Astrocyte (in vitro differentiated cells and primary cell): ENCODE results near the gene DSE. TPM values are rescaled to one million over a fixed set of nuclear protein-coding genes. Genes with fewer than 3 reads are reported as not detected.

Source experiments
- DNase-seq: peaks from one replicate; pipeline ENCODE4 v3.0.0-alpha.2; 2010; ENCODE audit warnings: low read depth
- FAIRE-seq: peaks from 2 replicates; lab custom pipeline; 2011; peaks lifted over from hg19 to GRCh38; lab: Jason Lieb, UNC
- H2AFZ ChIP-seq: 2 replicates; pipeline ENCODE4 v1.6.0; 2012; ENCODE audit warnings: low read depth, low read length, inconsistent platforms
- H3K27ac ChIP-seq: 2 replicates; pipeline ENCODE4 v1.5.1; 2011; ENCODE audit warnings: low read depth, low read length, inconsistent platforms
- H3K27me3 ChIP-seq: 2 replicates; pipeline ENCODE4 v1.6.0; 2011; ENCODE audit warnings: low read length, inconsistent platforms; ENCODE audit not compliant: insufficient read depth
- H3K36me3 ChIP-seq: 2 replicates; pipeline ENCODE4 v1.5.1; 2011; ENCODE audit warnings: low read length, inconsistent platforms; ENCODE audit not compliant: insufficient read depth
- H3K4me1 ChIP-seq: 2 replicates; pipeline ENCODE4 v1.5.1; 2011; ENCODE audit warnings: low read length, inconsistent platforms; ENCODE audit not compliant: insufficient read depth
- H3K4me2 ChIP-seq: 2 replicates; pipeline ENCODE4 v1.6.0; 2012; ENCODE audit warnings: low read length, inconsistent platforms
- H3K4me3 ChIP-seq: 2 replicates; pipeline ENCODE4 v1.5.1; 2011; ENCODE audit warnings: low read depth, mild to moderate bottlenecking, low read length, inconsistent platforms; ENCODE audit not compliant: insufficient read depth
- H3K79me2 ChIP-seq: 2 replicates; pipeline ENCODE4 v1.6.0; 2012; ENCODE audit warnings: mild to moderate bottlenecking, low read length, inconsistent platforms; ENCODE audit not compliant: insufficient read depth
- H3K9ac ChIP-seq: 2 replicates; pipeline ENCODE4 v1.6.0; 2012; ENCODE audit warnings: mild to moderate bottlenecking, low read length, inconsistent platforms
- H3K9me3 ChIP-seq: 2 replicates; pipeline ENCODE4 v1.5.1; 2012; ENCODE audit warnings: low read depth, mild to moderate bottlenecking, low read length, inconsistent platforms; ENCODE audit not compliant: insufficient read depth
- H4K20me1 ChIP-seq: 2 replicates; pipeline ENCODE4 v1.6.0; 2012; ENCODE audit warnings: low read length, inconsistent platforms; ENCODE audit not compliant: insufficient read depth
- H3K27ac Mint-ChIP-seq: one replicate; pipeline ENCODE4 v1.8.0; 2021; ENCODE audit warnings: mild to moderate bottlenecking, mixed read lengths; ENCODE audit not compliant: unreplicated experiment
- H3K27me3 Mint-ChIP-seq: one replicate; pipeline ENCODE4 v1.8.0; 2021; ENCODE audit warnings: low read depth, mixed read lengths; ENCODE audit not compliant: unreplicated experiment
- H3K36me3 Mint-ChIP-seq: one replicate; pipeline ENCODE4 v1.8.0; 2021; ENCODE audit warnings: low read depth, mixed read lengths; ENCODE audit not compliant: unreplicated experiment
- H3K4me1 Mint-ChIP-seq: one replicate; pipeline ENCODE4 v1.8.0; 2021; ENCODE audit warnings: low read depth, mixed read lengths; ENCODE audit not compliant: unreplicated experiment
- H3K4me3 Mint-ChIP-seq: one replicate; pipeline ENCODE4 v1.8.0; 2021; ENCODE audit warnings: mild to moderate bottlenecking, moderate library complexity, mixed read lengths; ENCODE audit not compliant: unreplicated experiment
- H3K9me3 Mint-ChIP-seq: one replicate; pipeline ENCODE4 v1.8.0; 2021; ENCODE audit warnings: mild to moderate bottlenecking, mixed read lengths; ENCODE audit not compliant: unreplicated experiment
- EZH2 ChIP-seq: IDR thresholded peaks from 2 replicates; pipeline ENCODE4 v1.6.1; 2012; ENCODE audit warnings: mild to moderate bottlenecking, low read length, inconsistent platforms; ENCODE audit not compliant: insufficient read depth
- total RNA-seq: library from RNA; stranded (reverse); gene quantifications from 2 replicates; pipeline ENCODE4 v1.2.1, GENCODE V29; 2021
- TF ChIP-seq, protein P1 (sequence below): IDR thresholded peaks from 2 replicates; pipeline ENCODE4 v1.5.1; 2011; ENCODE audit warnings: low read depth, mild to moderate bottlenecking, inconsistent platforms, low read length, moderate library complexity; ENCODE audit not compliant: insufficient read depth

DSE gene
- total RNA-seq, 1 donor from 2014 or later: 83.2 TPM

DNA sequence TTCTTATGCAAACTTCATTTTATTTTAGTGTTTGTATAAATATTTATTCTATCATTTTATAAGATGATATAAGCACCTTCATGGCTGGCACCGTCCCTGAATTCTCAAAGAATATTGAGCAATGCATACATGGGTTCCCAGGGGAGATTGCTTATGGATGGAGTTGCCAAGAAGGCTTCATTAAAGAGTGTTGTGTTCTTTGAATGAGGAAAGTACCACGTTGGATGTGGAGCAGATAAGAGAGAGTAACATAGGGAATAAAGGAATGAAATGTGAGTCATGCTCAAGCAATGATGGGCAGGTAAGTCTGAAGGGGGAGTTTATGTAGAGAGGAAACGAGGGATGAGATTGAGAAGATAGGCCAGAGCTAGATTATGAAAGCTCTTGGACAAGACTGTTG lies 10.3 kb downstream of the DSE start:
- peak; percentile 41 for FAIRE-seq
- DNase-seq: no peak

DNA sequence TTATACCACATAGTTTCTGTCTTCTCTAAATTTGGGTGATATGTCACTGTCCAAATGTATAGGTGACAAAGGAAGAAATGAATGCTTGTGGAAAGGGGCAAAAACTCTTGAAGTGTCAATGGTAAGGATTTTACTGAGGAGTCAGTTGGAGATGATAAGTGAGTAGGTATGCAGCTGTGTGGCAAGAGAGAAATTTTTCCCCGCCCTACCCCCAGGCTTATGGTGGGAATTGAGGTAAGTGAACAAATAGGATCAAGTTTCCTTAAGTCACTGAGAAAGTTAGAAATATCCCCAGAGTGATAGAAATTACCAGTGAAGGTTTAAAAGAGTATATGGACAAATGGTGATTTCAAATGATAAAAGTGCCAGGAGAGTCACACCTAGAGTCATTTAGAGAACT lies 11.8 kb downstream of the DSE start:
- Mint-ChIP-seq H3K36me3 (peaks cover 12% of the 10 kb centered on the region), H3K4me3 (no peak overlapping the region), H3K9me3 (no peaks in the 10 kb centered on the region), H3K27ac (peak overlapping the region; percentile 4), H3K27me3 (no peaks in the 10 kb centered on the region), H3K4me1 (peaks cover 57% of the 10 kb centered on the region)
- Histone ChIP-seq H3K9me3 (no peaks in the 10 kb centered on the region), H2AFZ (no peak overlapping the region), H4K20me1 (peaks cover 57% of the 10 kb centered on the region), H3K4me2 (no peak overlapping the region), H3K79me2 (peaks cover 84% of the 10 kb centered on the region), H3K36me3 (no peaks in the 10 kb centered on the region), H3K27me3 (no peaks in the 10 kb centered on the region), H3K9ac (no peak overlapping the region), H3K27ac (no peak overlapping the region), H3K4me1 (peaks cover 29% of the 10 kb centered on the region), H3K4me3 (no peak overlapping the region)
- TF ChIP-seq, protein P1, sequence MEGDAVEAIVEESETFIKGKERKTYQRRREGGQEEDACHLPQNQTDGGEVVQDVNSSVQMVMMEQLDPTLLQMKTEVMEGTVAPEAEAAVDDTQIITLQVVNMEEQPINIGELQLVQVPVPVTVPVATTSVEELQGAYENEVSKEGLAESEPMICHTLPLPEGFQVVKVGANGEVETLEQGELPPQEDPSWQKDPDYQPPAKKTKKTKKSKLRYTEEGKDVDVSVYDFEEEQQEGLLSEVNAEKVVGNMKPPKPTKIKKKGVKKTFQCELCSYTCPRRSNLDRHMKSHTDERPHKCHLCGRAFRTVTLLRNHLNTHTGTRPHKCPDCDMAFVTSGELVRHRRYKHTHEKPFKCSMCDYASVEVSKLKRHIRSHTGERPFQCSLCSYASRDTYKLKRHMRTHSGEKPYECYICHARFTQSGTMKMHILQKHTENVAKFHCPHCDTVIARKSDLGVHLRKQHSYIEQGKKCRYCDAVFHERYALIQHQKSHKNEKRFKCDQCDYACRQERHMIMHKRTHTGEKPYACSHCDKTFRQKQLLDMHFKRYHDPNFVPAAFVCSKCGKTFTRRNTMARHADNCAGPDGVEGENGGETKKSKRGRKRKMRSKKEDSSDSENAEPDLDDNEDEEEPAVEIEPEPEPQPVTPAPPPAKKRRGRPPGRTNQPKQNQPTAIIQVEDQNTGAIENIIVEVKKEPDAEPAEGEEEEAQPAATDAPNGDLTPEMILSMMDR: no peak
- no peak for TF ChIP-seq EZH2
- FAIRE-seq (no peak), DNase-seq (peak; percentile 45)

More for the DNA sequence above, 10.3 kb downstream of the DSE start:
- no peak overlapping the region for H3K27ac Mint-ChIP-seq
- no peaks in the 10 kb centered on the region for H3K36me3 ChIP-seq
- H3K4me3 Mint-ChIP-seq: no peak overlapping the region
- no peak overlapping the region for H3K27ac ChIP-seq
- H3K79me2 ChIP-seq: peaks cover 89% of the 10 kb centered on the region
- TF ChIP-seq, protein P1: no peak
- TF ChIP-seq EZH2: no peak
- no peak overlapping the region for H2AFZ ChIP-seq
- H3K9ac ChIP-seq: no peak overlapping the region
- peaks cover 68% of the 10 kb centered on the region for H4K20me1 ChIP-seq
- H3K27me3 ChIP-seq: no peaks in the 10 kb centered on the region
- H3K4me3 ChIP-seq: no peak overlapping the region
- no peaks in the 10 kb centered on the region for H3K27me3 Mint-ChIP-seq
- H3K4me1 Mint-ChIP-seq: peaks cover 51% of the 10 kb centered on the region
- H3K9me3 ChIP-seq: no peaks in the 10 kb centered on the region
- H3K4me2 ChIP-seq: no peak overlapping the region
- H3K9me3 Mint-ChIP-seq: no peaks in the 10 kb centered on the region
- peaks cover 12% of the 10 kb centered on the region for H3K36me3 Mint-ChIP-seq
- peaks cover 13% of the 10 kb centered on the region for H3K4me1 ChIP-seq

DNA sequence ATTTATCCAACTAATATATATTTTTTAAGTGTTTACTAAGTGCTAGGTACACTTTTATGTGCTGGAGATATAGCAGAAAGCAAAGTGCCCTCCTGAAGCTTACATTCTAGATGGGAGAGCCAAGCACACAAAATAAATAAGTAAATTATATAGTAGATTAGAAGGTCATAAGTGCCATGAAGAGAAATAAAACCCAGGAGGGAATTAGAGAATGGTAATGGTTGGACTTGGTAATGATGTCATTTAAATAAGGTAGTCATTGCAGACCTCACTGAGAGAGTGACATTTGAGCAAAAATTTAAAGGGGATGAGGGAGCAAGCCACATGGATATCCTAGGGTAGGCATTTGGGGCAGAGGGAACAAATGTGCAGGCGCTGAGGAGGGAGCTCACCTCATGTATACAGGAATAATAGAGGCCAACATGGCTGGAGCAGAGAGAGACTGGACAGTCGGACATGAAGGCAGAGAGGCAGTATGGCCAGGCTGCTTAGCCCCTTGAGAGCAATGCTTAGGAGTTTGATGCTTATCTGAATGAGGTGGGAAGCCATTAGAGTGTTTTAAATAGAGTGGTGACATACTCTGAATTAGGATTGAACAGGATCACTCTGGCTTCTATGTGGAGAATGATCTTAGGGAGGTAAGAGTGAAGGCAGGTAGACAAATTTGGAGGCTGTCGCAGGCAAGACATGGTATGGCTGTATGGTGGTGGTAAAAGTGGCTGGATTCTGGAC lies 14.1 kb downstream of the DSE start:
- Mint-ChIP-seq H3K27ac (peak overlapping the region; percentile 43), H3K4me1 (peaks cover 75% of the 10 kb centered on the region)
- H2AFZ ChIP-seq: no peak overlapping the region

More for the DNA sequence above, 14.1 kb downstream of the DSE start:
- FAIRE-seq (no peak), DNase-seq (no peak)
- peaks cover 47% of the 10 kb centered on the region for H3K4me1 ChIP-seq
- Mint-ChIP-seq H3K27me3 (no peaks in the 10 kb centered on the region), H3K9me3 (no peaks in the 10 kb centered on the region), H3K36me3 (peaks cover 11% of the 10 kb centered on the region), H3K4me3 (no peak overlapping the region)
- peaks cover 80% of the 10 kb centered on the region for H3K79me2 ChIP-seq
- peak overlapping the region; percentile 17 for H3K9ac ChIP-seq
- peak overlapping the region; percentile 65 for H3K4me2 ChIP-seq
- no peak for TF ChIP-seq EZH2
- no peaks in the 10 kb centered on the region for H3K9me3 ChIP-seq
- no peaks in the 10 kb centered on the region for H3K36me3 ChIP-seq
- H3K4me3 ChIP-seq: peak overlapping the region; percentile 6
- H4K20me1 ChIP-seq: peaks cover 44% of the 10 kb centered on the region
- H3K27ac ChIP-seq: peak overlapping the region; percentile 67
- H3K27me3 ChIP-seq: no peaks in the 10 kb centered on the region
